ENCODE data around the gene BLOC1S3. TPM values are rescaled to one million over a fixed set of nuclear protein-coding genes. Genes with fewer than 3 reads are reported as not detected.

Gene BLOC1S3
- polyA plus RNA-seq, 1 donor (not counting 4 experiments of a cell fraction or from before 2014, with no cell fraction given), result 5.1 TPM

GRCh38 chr19:45151821-45152503, 26.6 kb upstream of the BLOC1S3 start:
- Histone ChIP-seq H3K9me1 (ENCODE audit: control insufficient read depth, extremely low read depth, insufficient read depth, low read length) (no peaks in the 10 kb centered on the region), H3K4me2 (ENCODE audit: control insufficient read depth, extremely low read depth, insufficient read depth, low read depth, low read length) (no peak overlapping the region)
- no peak for FAIRE-seq

GRCh38 chr19:45152504-45153338, 25.9 kb upstream of the BLOC1S3 start:
- Histone ChIP-seq H3K79me2 (ENCODE audit: control insufficient read depth, insufficient read depth, low read length) (no peaks in the 10 kb centered on the region), H3K36me3 (ENCODE audit: control insufficient read depth in 2 of 2, extremely low read depth in 1 of 2, insufficient read depth in 2 of 2, low read length in 2 of 2) (no peaks in the 10 kb centered on the region), H3K9me1 (ENCODE audit: control insufficient read depth, extremely low read depth, insufficient read depth, low read length) (no peaks in the 10 kb centered on the region), H3K4me3 (ENCODE audit: control insufficient read depth in 2 of 3, extremely low read depth in 1 of 3, insufficient read depth in 2 of 3, low read depth in 1 of 3, low read length in 3 of 3) (no peak overlapping the region), H3K9ac (ENCODE audit: control insufficient read depth, extremely low read depth, insufficient read depth, low read length) (no peak overlapping the region), H2AFZ (ENCODE audit: control insufficient read depth, low read length) (no peak overlapping the region), H4K20me1 (ENCODE audit: control insufficient read depth, extremely low read depth, insufficient read depth, low read length) (peaks cover 7% of the 10 kb centered on the region), H3K4me2 (ENCODE audit: control insufficient read depth, extremely low read depth, insufficient read depth, low read depth, low read length) (peak overlapping the region; percentile 37), H3K27me3 (ENCODE audit: control insufficient read depth, extremely low read depth, insufficient read depth, low read length) (peaks cover 24% of the 10 kb centered on the region), H3K4me1 (ENCODE audit: control insufficient read depth, extremely low read depth, insufficient read depth, low read length) (peaks cover 29% of the 10 kb centered on the region), H3K27ac (ENCODE audit: control insufficient read depth, insufficient read depth, low read length) (no peak overlapping the region), H3K9me3 (ENCODE audit: control insufficient read depth, low read depth, low read length) (peaks cover 4% of the 10 kb centered on the region)
- dilution Hi-C loops (cut with MboI; ENCODE audit: extremely low pct_ligation_motif_present, low sequenced_read_pairs), result no loop called here
- TF ChIP-seq, protein P1, sequence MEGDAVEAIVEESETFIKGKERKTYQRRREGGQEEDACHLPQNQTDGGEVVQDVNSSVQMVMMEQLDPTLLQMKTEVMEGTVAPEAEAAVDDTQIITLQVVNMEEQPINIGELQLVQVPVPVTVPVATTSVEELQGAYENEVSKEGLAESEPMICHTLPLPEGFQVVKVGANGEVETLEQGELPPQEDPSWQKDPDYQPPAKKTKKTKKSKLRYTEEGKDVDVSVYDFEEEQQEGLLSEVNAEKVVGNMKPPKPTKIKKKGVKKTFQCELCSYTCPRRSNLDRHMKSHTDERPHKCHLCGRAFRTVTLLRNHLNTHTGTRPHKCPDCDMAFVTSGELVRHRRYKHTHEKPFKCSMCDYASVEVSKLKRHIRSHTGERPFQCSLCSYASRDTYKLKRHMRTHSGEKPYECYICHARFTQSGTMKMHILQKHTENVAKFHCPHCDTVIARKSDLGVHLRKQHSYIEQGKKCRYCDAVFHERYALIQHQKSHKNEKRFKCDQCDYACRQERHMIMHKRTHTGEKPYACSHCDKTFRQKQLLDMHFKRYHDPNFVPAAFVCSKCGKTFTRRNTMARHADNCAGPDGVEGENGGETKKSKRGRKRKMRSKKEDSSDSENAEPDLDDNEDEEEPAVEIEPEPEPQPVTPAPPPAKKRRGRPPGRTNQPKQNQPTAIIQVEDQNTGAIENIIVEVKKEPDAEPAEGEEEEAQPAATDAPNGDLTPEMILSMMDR (optimal IDR thresholded peaks at IDR 0.05 in 1 of 3, IDR thresholded peaks at IDR 0.05 in 1 of 3, conservative IDR thresholded peaks at IDR 0.05 in 1 of 3; ENCODE audit: extremely low read depth in 1 of 3, insufficient read depth in 2 of 3, low read length in 3 of 3), result no peak
- no peak for TF ChIP-seq EZH2 (IDR thresholded peaks at IDR 0.05; ENCODE audit: low read length)
- FAIRE-seq (no peak), DNase-seq (ENCODE audit: low read depth, low spot score) (no peak)

More at GRCh38 chr19:45151821-45152503, 26.6 kb upstream of the BLOC1S3 start:
- Histone ChIP-seq H3K4me1 (ENCODE audit: control insufficient read depth, extremely low read depth, insufficient read depth, low read length) (peaks cover 27% of the 10 kb centered on the region), H3K79me2 (ENCODE audit: control insufficient read depth, insufficient read depth, low read length) (no peaks in the 10 kb centered on the region), H4K20me1 (ENCODE audit: control insufficient read depth, extremely low read depth, insufficient read depth, low read length) (peaks cover 7% of the 10 kb centered on the region), H3K4me3 (ENCODE audit: control insufficient read depth in 2 of 3, extremely low read depth in 1 of 3, insufficient read depth in 2 of 3, low read depth in 1 of 3, low read length in 3 of 3) (no peak overlapping the region), H3K9me3 (ENCODE audit: control insufficient read depth, low read depth, low read length) (peaks cover 4% of the 10 kb centered on the region), H3K36me3 (ENCODE audit: control insufficient read depth in 2 of 2, extremely low read depth in 1 of 2, insufficient read depth in 2 of 2, low read length in 2 of 2) (no peaks in the 10 kb centered on the region), H3K27me3 (ENCODE audit: control insufficient read depth, extremely low read depth, insufficient read depth, low read length) (peaks cover 24% of the 10 kb centered on the region), H3K9ac (ENCODE audit: control insufficient read depth, extremely low read depth, insufficient read depth, low read length) (no peak overlapping the region), H3K27ac (ENCODE audit: control insufficient read depth, insufficient read depth, low read length) (no peak overlapping the region), H2AFZ (ENCODE audit: control insufficient read depth, low read length) (no peak overlapping the region)
- no peak for DNase-seq (ENCODE audit: low read depth, low spot score)
- no peak for TF ChIP-seq EZH2 (IDR thresholded peaks at IDR 0.05; ENCODE audit: low read length)
- TF ChIP-seq, protein P1 (optimal IDR thresholded peaks at IDR 0.05 in 1 of 3, IDR thresholded peaks at IDR 0.05 in 1 of 3, conservative IDR thresholded peaks at IDR 0.05 in 1 of 3; ENCODE audit: extremely low read depth in 1 of 3, insufficient read depth in 2 of 3, low read length in 3 of 3), result no peak
- dilution Hi-C loops (cut with MboI; ENCODE audit: extremely low pct_ligation_motif_present, low sequenced_read_pairs), result no loop called here

All from keratinocyte (primary cell).